ENCODE measurements around the gene PSMC6. TPM values are rescaled to one million over a fixed set of nuclear protein-coding genes. Genes with fewer than 3 reads are reported as not detected.

The PSMC6 gene
- total and polyA plus RNA-seq, 2 of the 13 experiments (the other 11 are each of a cell fraction or from before 2014, with no cell fraction given) = 90.0 to 210 TPM

- TF ChIP-seq DNMT1 (CRISPR knock-in tag; IDR thresholded peaks at IDR 0.05) = no peak
- TF ChIP-seq ATM (IDR thresholded peaks at IDR 0.05; ENCODE audit: borderline replicate concordance) = no peak
- no peak for TF ChIP-seq U2AF2 (IDR thresholded peaks at IDR 0.05; ENCODE audit: low read depth, low read length)
- TF ChIP-seq RFXANK (CRISPR knock-in tag; IDR thresholded peaks at IDR 0.05) = peak; percentile 9; the same call in 1 of the 2 replicates
- peak; percentile 49; the same call in 1 of the 2 replicates for TF ChIP-seq ZHX1 (CRISPR knock-in tag; IDR thresholded peaks at IDR 0.05; ENCODE audit: low read depth)
- no peak for TF ChIP-seq TP53 (CRISPR knock-in tag; conservative IDR thresholded peaks at IDR 0.05)
- no peak for TF ChIP-seq NR2F6 (IDR thresholded peaks at IDR 0.05)
- TF ChIP-seq NR2F6 (CRISPR knock-in tag; IDR thresholded peaks at IDR 0.05) = no peak
- 0 out of 2 replicates have a peak, but pooled peaks have one; percentile 52 for TF ChIP-seq ZNF383 (CRISPR knock-in tag; IDR thresholded peaks at IDR 0.05; ENCODE audit: borderline replicate concordance)
- TF ChIP-seq HNRNPL (IDR thresholded peaks at IDR 0.05; ENCODE audit: low read depth, low read length) = 0 out of 2 replicates have a peak, but pooled peaks have one; percentile 37
- TF ChIP-seq MTA3 (CRISPR knock-in tag; IDR thresholded peaks at IDR 0.05) = no peak
- TF ChIP-seq ZNF749 (CRISPR knock-in tag; IDR thresholded peaks at IDR 0.05; ENCODE audit: borderline replicate concordance) = peak; percentile 68; the same call in 1 of the 2 replicates
- TF ChIP-seq CREB1 (IDR thresholded peaks at IDR 0.05) = peak; percentile 56; the same call in 1 of the 2 replicates
- no peak for TF ChIP-seq CREB1 (CRISPR knock-in tag; IDR thresholded peaks at IDR 0.05)
- TF ChIP-seq ARNT2 (CRISPR knock-in tag; IDR thresholded peaks at IDR 0.05; ENCODE audit: low read depth) = peak; percentile 42; the same call in 1 of the 2 replicates
- no peak for TF ChIP-seq ZNF512 (CRISPR knock-in tag; IDR thresholded peaks at IDR 0.05)
- TF ChIP-seq HNF1B (CRISPR knock-in tag; IDR thresholded peaks at IDR 0.05) = peak; percentile 82
- TF ChIP-seq KDM4B (CRISPR knock-in tag; IDR thresholded peaks at IDR 0.05) = peak; percentile 66; the same call in 1 of the 2 replicates
- TF ChIP-seq SNAI1 (CRISPR knock-in tag; IDR thresholded peaks at IDR 0.05; ENCODE audit: borderline replicate concordance) = no peak; the same call in 1 of the 2 replicates
- TF ChIP-seq CEBPZ (IDR thresholded peaks at IDR 0.05; ENCODE audit: low read length) = no peak
- TF ChIP-seq ERF (CRISPR knock-in tag; IDR thresholded peaks at IDR 0.05) = peak; percentile 40; the same call in 1 of the 2 replicates
Observed at GRCh38 chr14:52729925-52730708, 23.1 kb downstream of the PSMC6 start, which contains the start of gene STYX (continued).

Data from HepG2 (cell line).